Activated naive CD4-positive, alpha-beta T cell treated with anti-CD3 and anti-CD28 coated beads, Interleukin-2, amount 10 ng/mL, durations not matched to agents 7 days and 5 days (primary cell): Measurements from ENCODE around the gene ALG12.

Source experiments
- CTCF ChIA-PET: fragments of 350-600 bp; sonication (Branson Sonifier 250); formaldehyde crosslinking; loops from one replicate; lab custom pipeline; 2021; ENCODE audit warnings: antibody characterized with exemption; lab: Charles Lee
- DNase-seq: peaks from one replicate; pipeline ENCODE4 v3.0.0-alpha.2; 2020
- H3K27ac Mint-ChIP-seq: one replicate; pipeline ENCODE4 v1.8.0; 2021; ENCODE audit warnings: mild to moderate bottlenecking, moderate library complexity, mixed read lengths
- H3K27me3 Mint-ChIP-seq: one replicate; pipeline ENCODE4 v1.8.0; 2021; ENCODE audit warnings: mild to moderate bottlenecking, mixed read lengths
- H3K36me3 Mint-ChIP-seq: one replicate; pipeline ENCODE4 v1.8.0; 2021; ENCODE audit warnings: mixed read lengths
- H3K4me1 Mint-ChIP-seq: one replicate; pipeline ENCODE4 v1.8.0; 2021; ENCODE audit warnings: mixed read lengths
- H3K4me3 Mint-ChIP-seq: one replicate; pipeline ENCODE4 v1.8.0; 2021; ENCODE audit warnings: mild to moderate bottlenecking, moderate library complexity, mixed read lengths
- H3K9me3 Mint-ChIP-seq: one replicate; pipeline ENCODE4 v1.8.0; 2021; ENCODE audit warnings: mixed read lengths

The ALG12 gene

DNA sequence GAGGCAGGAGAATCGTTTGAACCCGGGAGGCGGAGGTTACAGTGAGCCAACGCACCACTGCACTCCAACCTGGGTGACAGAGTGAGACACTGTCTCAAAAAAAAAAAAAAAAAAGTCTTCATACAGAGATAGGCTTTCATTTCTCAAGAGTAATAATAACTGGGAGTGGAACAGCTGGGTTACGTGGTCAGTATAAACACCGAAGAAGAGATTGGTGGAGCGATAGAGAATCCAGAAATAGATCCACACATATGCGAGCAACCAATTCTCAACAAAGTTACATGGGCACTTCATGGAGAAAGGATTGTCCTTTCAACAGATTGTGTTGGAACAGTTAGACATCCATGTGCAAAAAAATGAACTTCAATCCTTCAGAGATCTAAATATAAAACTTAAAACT lies 40.0 kb downstream of the ALG12 start:
- H3K9me3 Mint-ChIP-seq: no peaks in the 10 kb centered on the region
- peaks cover 53% of the 10 kb centered on the region for H3K36me3 Mint-ChIP-seq

DNA sequence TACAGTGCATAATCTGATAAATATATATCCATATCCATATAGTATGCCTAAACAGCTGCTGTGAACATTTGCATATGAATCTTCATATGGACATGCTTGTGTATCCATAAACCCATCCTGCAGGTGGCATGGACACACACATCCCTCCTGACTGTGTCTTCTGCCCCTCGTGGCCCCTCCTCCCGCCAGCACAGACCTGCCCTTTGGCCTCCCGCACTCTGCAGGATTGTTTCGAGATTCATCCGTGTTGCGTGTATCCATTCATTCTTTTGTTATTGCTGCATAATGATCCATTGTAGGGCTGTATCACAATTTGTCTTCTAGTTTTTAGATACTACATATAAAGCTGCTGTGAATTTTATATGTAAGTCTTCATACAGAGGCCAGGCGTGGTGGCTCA lies 40.6 kb downstream of the ALG12 start:
- Mint-ChIP-seq H3K4me3 (no peak overlapping the region), H3K27ac (no peak overlapping the region), H3K9me3 (no peaks in the 10 kb centered on the region), H3K36me3 (peaks cover 50% of the 10 kb centered on the region), H3K27me3 (no peaks in the 10 kb centered on the region), H3K4me1 (peaks cover 23% of the 10 kb centered on the region)
- CTCF ChIA-PET: no interaction called here
- DNase-seq: no peak

More for the DNA sequence above, 40.0 kb downstream of the ALG12 start:
- Mint-ChIP-seq H3K27me3 (no peaks in the 10 kb centered on the region), H3K4me3 (no peak overlapping the region), H3K27ac (no peak overlapping the region), H3K4me1 (peaks cover 21% of the 10 kb centered on the region)
- CTCF ChIA-PET: no interaction called here
- no peak for DNase-seq

DNA sequence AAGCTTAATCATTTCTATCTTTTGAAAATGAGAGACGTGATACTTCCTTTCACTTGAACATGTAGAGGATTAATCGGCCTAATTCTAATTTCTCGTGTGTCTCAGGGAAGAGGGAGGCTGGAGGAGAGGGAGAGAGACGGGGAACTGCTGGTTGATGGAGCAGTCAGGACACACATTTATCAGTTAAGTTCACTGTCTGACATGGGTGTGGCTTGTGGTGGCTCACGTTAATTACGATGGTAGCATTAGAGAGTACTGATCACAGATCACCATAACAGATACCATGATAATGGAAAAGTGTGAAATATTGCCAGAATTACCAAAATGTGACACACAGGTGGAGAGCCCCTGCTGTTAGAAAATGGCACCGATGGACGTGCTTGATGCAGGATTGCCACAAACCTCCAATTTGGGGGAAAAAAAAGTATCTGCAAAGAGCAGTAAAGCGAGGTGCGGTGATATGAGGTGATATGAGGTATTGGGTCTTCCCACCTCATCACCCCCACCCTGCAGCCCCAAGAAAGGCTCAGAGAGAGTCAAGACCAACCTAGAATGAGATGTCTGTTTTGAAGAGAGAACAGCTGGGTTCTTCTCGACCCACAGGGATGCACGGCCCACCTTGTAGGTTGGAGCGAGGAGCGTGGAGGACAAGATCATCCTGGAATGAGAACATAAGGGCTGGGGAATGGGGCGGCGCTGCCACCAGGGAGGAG lies 44.9 kb downstream of the ALG12 start:
- Mint-ChIP-seq H3K27ac (no peak overlapping the region), H3K9me3 (peaks cover 19% of the 10 kb centered on the region), H3K27me3 (no peaks in the 10 kb centered on the region), H3K36me3 (peaks cover 57% of the 10 kb centered on the region), H3K4me1 (peaks cover 31% of the 10 kb centered on the region), H3K4me3 (no peak overlapping the region)
- CTCF ChIA-PET: interaction anchor here (1.0 kb wide), 1 partner anchor 8 kb away, joined by 3 read pairs; no protein-coding TSS in a partner anchor
- no peak for DNase-seq

DNA sequence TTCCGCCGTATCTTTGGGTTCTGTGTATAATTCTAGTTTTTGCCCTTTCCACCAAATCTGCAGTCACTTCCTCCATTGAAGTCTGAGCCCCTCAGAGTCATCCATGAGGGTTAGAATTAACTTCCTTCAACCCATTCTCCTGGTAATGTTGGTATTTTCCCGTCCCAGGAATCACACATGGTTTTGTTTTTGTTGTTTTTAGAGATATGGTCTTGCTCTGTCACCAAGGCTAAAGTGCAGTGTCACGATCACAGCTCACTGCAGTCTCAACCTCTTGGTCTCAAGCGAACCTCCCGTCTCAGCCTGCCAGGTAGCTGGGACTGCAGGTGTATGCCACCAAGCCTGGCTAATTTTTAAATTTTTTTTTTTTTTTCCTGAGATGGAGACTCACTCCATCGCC lies 45.9 kb downstream of the ALG12 start:
- H3K9me3 Mint-ChIP-seq: peaks cover 23% of the 10 kb centered on the region
- H3K36me3 Mint-ChIP-seq: peaks cover 60% of the 10 kb centered on the region
- H3K4me3 Mint-ChIP-seq: no peak overlapping the region
- H3K4me1 Mint-ChIP-seq: peaks cover 41% of the 10 kb centered on the region
- no peaks in the 10 kb centered on the region for H3K27me3 Mint-ChIP-seq
- no peak for DNase-seq
- CTCF ChIA-PET: interaction anchor here (0.6 to 1.0 kb wide), 2 partner anchors 9 to 369 kb away, joined by 3 to 4 read pairs; no protein-coding TSS in a partner anchor
- peak overlapping the region; percentile 31 for H3K27ac Mint-ChIP-seq

DNA sequence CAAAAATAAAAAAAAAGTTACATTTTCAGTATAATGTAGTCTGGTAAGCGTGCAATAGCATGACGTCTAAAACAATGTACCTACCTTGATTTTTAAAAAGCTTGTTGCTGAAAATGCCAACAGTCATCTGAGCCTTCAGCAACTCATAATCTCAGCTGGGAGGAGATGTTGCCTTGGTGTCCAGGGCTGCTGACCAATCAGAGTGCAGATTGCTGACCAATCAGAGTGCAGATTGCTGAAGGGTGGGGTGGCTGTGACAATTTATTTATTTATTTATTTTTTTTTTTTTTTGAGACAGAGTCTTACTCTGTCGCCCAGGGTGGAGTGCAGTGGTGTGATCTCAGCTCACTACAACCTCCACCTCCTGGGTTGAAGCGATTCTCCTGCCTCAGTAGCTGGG lies 46.8 kb downstream of the ALG12 start:
- H3K27ac Mint-ChIP-seq: no peak overlapping the region
- no peaks in the 10 kb centered on the region for H3K27me3 Mint-ChIP-seq
- peaks cover 64% of the 10 kb centered on the region for H3K36me3 Mint-ChIP-seq
- no peak for DNase-seq
- peaks cover 50% of the 10 kb centered on the region for H3K4me1 Mint-ChIP-seq
- no peak overlapping the region for H3K4me3 Mint-ChIP-seq
- peaks cover 32% of the 10 kb centered on the region for H3K9me3 Mint-ChIP-seq
- CTCF ChIA-PET: no interaction called here

DNA sequence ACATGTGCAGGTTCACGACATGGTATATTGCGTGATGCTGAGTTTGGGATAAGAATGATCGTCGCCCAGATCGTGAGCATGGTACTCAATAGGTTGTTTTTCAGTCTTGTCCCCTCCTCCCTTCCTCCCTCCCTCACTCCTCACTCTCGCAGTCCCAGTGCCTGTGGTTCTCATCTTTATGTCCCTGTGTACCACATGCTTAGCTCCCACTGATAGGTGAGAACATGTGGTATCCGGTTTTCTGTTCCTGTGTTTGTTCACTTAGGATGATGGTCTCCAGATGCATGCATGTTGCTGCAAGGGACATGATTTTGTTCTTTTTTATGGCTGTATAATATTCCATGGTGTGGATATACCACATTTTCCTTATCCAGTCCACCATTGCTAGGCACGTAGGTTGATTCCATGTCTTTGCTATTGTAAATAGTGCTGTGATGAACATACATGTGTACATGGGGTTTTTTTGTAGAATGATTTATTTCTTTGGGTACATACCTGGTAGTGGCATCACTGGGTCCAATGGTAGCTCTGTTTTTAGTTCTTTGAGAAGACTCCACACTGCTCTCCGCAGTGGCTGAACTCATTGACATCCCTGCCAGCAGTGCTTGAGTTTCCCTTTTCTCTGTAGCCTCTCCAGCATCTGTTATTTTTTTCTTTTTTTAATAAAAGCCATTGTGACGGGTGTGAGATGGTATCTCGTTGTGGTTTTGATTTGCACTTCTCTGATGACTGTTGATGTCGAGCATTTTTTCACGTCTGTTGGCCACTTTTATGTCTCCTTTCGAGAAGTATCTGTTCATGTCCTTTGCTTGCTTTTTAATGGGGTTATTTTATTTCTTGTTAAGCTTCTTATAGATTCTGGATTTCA lies 48.2 kb downstream of the ALG12 start:
- peak overlapping the region; percentile 67 for H3K27ac Mint-ChIP-seq

DNA sequence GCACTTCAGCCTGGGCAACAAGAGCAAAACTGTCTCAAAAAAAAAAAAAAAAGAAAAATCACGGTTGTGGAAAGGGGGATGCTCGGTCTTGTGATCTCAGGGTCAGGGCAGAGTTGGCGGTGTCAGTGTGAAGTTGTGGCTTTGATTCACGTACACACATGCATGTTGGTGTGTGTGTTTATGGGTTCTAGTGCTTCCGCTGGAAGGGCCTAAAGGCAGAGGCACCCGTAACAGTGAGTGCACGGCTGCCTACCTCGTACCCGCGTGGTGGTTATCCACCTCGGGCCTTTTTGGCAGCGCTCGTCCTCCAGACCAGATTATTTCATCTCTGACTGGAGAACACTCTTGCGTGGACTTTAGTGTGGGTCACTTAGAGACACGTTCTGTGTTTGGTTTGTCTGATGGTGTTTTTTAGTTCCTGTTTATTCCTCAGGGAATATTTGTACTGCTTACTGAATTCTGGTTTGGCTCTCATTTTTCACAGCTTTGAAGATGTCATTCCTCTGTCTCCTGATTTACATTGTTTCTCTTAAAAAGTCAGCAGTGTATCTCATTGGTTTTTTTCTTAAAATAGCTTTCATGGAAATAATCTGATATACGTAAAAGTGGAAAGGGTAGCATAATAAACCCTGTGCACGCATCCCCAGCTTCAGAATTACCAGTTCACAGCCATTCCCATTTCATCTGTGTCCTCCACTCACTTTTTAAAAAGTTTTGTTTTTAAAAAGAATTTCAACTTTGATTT lies 49.0 kb downstream of the ALG12 start:
- no peak overlapping the region for H3K27ac Mint-ChIP-seq
- H3K9me3 Mint-ChIP-seq: peaks cover 45% of the 10 kb centered on the region
- H3K36me3 Mint-ChIP-seq: peaks cover 67% of the 10 kb centered on the region
- CTCF ChIA-PET: no interaction called here
- H3K4me1 Mint-ChIP-seq: peaks cover 58% of the 10 kb centered on the region
- H3K27me3 Mint-ChIP-seq: no peaks in the 10 kb centered on the region
- DNase-seq: no peak
- H3K4me3 Mint-ChIP-seq: no peak overlapping the region

More for the DNA sequence above, 48.2 kb downstream of the ALG12 start:
- peaks cover 56% of the 10 kb centered on the region for H3K4me1 Mint-ChIP-seq
- CTCF ChIA-PET: no interaction called here
- no peak overlapping the region for H3K4me3 Mint-ChIP-seq
- DNase-seq: no peak
- peaks cover 43% of the 10 kb centered on the region for H3K9me3 Mint-ChIP-seq
- H3K27me3 Mint-ChIP-seq: no peaks in the 10 kb centered on the region
- peaks cover 67% of the 10 kb centered on the region for H3K36me3 Mint-ChIP-seq

DNA sequence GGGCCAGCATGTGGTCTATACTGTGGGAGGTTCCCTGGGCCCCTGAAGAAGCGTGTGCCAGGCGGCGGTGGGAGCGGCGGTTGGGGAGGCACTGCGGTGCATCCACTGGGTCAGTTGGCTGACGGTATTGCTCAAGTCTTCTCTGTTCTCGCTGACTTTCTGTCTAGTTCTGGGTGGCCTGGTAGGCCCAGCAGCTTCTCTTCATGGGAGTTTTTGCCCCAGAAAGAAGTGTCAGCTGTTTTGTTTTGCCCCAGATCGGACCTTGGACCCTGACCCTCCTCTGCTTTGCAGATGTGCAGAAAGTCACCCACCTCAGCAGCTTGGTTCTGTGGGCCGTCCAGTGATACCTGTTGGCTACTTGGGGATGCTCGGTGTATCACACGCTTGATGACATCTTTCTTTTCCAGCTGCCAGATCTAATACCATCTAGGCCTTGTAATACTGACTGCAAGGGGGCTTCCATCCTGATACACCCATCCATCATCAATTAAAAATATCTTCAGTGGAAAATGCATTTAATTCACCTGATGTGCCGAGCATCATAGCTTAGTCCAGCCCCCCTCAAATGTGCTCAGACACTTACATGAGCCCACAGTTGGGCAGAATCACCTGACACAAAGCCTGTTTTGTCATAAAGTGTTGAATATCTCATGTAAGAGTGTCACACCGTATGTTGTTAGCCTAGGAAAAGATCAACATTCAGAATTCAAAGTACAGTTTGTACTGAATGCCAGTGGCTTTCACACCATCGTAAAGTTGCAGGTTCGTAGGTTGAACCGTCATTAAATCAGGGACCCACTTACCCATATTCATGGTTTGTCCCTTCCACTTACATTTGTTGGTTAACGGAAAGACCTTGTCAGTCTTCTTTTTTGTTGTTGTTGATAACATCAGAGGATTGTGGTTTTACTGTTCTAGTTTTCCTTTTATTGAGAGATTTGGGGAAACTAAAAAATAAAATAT lies 50.7 kb downstream of the ALG12 start:
- Mint-ChIP-seq H3K27me3 (no peaks in the 10 kb centered on the region), H3K36me3 (peaks cover 58% of the 10 kb centered on the region), H3K9me3 (peaks cover 45% of the 10 kb centered on the region), H3K27ac (peak overlapping the region; percentile 69), H3K4me3 (no peak overlapping the region), H3K4me1 (peaks cover 68% of the 10 kb centered on the region)
- CTCF ChIA-PET: interaction anchor here (1.0 kb wide), 1 partner anchor 101 kb away, joined by 4 read pairs; no protein-coding TSS in a partner anchor
- no peak for DNase-seq

DNA sequence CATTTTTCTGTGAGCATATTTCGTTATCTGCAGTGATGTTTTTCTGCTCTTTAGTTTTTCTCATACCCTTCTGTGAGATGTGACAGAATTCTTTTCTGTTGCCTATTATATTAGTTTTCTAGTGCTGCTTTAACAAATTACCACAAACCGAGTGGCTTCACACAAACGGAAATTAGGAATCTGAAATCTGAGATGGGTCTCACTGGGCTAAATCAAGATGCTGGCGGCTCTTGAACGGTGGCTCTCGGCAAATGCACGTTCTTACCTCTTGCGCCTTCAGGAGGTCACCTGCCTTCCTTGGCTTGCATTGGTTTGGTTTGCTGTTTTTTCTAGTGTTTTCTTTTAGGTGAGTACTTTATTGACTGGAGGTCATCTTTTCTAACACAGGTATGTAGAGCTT lies 51.6 kb downstream of the ALG12 start:
- peaks cover 45% of the 10 kb centered on the region for H3K9me3 Mint-ChIP-seq
- CTCF ChIA-PET: no interaction called here
- H3K27ac Mint-ChIP-seq: no peak overlapping the region
- H3K27me3 Mint-ChIP-seq: no peaks in the 10 kb centered on the region
- no peak for DNase-seq
- H3K36me3 Mint-ChIP-seq: peaks cover 58% of the 10 kb centered on the region
- peaks cover 69% of the 10 kb centered on the region for H3K4me1 Mint-ChIP-seq
- no peak overlapping the region for H3K4me3 Mint-ChIP-seq

DNA sequence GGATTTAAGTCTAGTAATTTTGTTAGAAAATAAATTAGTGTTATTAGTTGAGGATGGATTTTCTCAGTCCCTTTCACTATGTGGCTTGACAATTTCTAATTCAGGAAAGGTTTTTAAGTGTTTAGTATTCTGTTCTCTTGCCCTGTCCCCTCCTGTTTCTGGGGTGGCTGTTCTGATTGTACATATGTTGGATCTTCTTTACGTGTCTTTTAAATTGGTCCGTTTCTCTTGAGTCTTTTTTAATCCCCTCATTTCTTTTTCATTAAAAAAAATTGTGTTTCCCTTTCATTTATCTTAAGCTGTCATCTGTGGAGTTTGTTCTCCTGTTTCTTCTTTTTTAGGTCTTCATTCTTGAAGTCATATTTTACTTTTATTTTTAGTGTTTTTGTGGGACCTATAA lies 52.1 kb downstream of the ALG12 start:
- DNase-seq: no peak
- H3K27me3 Mint-ChIP-seq: no peaks in the 10 kb centered on the region

DNA sequence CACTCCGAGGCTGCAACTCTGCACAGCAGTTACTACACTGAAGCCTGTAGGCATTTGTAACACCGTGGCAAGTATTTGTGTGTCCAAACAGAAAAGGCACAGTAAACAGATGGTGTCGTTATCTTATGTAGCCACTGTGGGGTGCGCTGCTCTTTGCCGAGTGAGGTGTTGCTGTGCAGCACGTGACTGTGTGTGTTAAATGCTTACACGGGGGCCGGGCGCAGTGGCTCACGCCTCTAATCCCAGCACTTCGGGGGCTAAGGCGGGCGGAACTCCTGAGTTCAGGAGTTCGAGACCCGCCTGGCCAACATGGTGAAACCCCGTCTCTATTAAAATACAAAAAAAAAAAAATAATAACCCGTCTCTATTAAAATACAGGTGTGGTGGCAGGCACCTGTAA lies 53.1 kb downstream of the ALG12 start:
- Mint-ChIP-seq H3K9me3 (peaks cover 40% of the 10 kb centered on the region), H3K4me1 (peaks cover 67% of the 10 kb centered on the region), H3K4me3 (no peak overlapping the region), H3K36me3 (peaks cover 52% of the 10 kb centered on the region), H3K27me3 (no peaks in the 10 kb centered on the region), H3K27ac (no peak overlapping the region)
- no peak for DNase-seq
- CTCF ChIA-PET: no interaction called here

More for the DNA sequence above, 52.1 kb downstream of the ALG12 start:
- no peak overlapping the region for H3K4me3 Mint-ChIP-seq
- peaks cover 58% of the 10 kb centered on the region for H3K36me3 Mint-ChIP-seq
- H3K27ac Mint-ChIP-seq: peak overlapping the region; percentile 60
- H3K4me1 Mint-ChIP-seq: peaks cover 70% of the 10 kb centered on the region
- peaks cover 45% of the 10 kb centered on the region for H3K9me3 Mint-ChIP-seq
- CTCF ChIA-PET: no interaction called here

DNA sequence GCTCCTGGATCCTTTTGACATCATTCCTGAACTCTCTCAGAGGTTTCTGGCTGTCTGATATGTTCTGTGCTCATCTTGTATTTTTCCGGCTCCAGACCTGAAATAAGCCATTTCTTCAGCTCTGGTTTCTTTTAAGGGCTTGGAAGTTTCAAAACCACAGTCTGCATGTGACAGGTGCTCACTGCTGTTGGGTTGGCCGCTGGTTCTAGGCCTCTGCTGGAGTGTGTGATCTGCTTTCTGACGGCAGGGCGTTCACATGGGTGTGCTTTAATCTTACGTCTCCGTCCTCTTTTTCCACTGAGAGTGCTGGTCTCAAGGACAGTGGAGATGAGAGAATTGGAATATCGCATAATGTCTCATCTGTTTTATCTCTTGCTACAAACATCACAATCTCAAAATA lies 54.3 kb downstream of the ALG12 start:
- Mint-ChIP-seq H3K4me1 (peaks cover 57% of the 10 kb centered on the region), H3K36me3 (peaks cover 44% of the 10 kb centered on the region), H3K27ac (peak overlapping the region; percentile 6), H3K27me3 (no peaks in the 10 kb centered on the region), H3K9me3 (peaks cover 28% of the 10 kb centered on the region), H3K4me3 (no peak overlapping the region)
- CTCF ChIA-PET: no interaction called here
- peak; percentile 44 for DNase-seq

DNA sequence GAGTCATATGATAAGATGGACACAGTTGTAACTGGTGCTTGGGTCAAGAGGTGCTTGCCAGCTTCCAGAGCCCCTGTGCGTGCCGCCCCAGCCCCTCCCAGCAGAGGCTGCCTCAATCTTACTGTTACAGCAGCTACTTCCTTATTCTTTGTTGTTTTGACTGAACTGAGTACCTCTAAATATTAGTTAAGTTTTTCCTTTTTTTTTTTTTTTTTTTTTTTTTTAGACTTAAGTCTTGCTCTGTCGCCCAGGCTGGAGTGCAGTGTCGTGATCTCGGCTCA lies 55.8 kb downstream of the ALG12 start:
- Mint-ChIP-seq H3K4me3 (no peak overlapping the region), H3K4me1 (peaks cover 51% of the 10 kb centered on the region), H3K27ac (peak overlapping the region; percentile 57), H3K27me3 (no peaks in the 10 kb centered on the region), H3K9me3 (peaks cover 22% of the 10 kb centered on the region), H3K36me3 (peaks cover 34% of the 10 kb centered on the region)
- CTCF ChIA-PET: interaction anchor here (1.8 kb wide), 1 partner anchor 95 kb away, joined by 4 read pairs; no protein-coding TSS in a partner anchor
- no peak for DNase-seq
